ENCODE data around the gene ARL6IP5. TPM values are rescaled to one million over a fixed set of nuclear protein-coding genes. Genes with fewer than 3 reads are reported as not detected.

The ARL6IP5 gene
- total RNA-seq, 1 experiment from 2014 or later = 25.4 TPM

DNA sequence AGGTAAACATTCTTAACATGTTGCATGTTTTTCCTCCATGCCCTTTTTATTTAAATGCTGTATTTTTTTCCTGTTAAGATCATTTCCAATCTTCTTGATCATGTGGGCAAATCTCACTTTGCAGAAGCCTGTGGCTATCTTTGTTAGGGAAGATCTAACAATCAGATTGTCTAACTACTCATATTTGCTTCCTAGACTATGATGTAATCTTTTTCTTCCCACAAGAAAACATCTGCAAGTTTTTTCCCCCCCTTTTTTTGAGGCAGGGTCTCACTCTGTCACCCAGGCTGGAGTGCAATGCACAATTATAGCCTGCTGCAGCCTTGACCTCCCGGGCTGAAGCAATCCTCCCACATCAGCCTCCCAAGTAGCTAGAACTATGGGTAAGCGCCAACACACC lies 52.7 kb downstream of the ARL6IP5 start:
- Histone ChIP-seq H4K20me1 (ENCODE audit: low read length) (no peaks in the 10 kb centered on the region), H3K4me1 (ENCODE audit: insufficient read depth, low read length) (no peaks in the 10 kb centered on the region), H2AFZ (ENCODE audit: low read length) (no peak overlapping the region), H3K36me3 (ENCODE audit: low read depth, low read length) (no peaks in the 10 kb centered on the region), H3K4me2 (ENCODE audit: low read length) (no peak overlapping the region), H3K79me2 (ENCODE audit: low read length) (no peaks in the 10 kb centered on the region), H3K9me3 (ENCODE audit: low read length) (no peaks in the 10 kb centered on the region), H3F3A (ENCODE audit: low read length, unreplicated experiment) (no peaks in the 10 kb centered on the region), H3K9ac (ENCODE audit: low read length) (no peak overlapping the region), H3K9me2 (replicated peaks; ENCODE audit: low read length) (no peaks in the 10 kb centered on the region), H3K27ac (ENCODE audit: low read length) (no peak overlapping the region), H3K4me3 (ENCODE audit: low read length) (no peak overlapping the region), H3K27me3 (ENCODE audit: low read length) (no peaks in the 10 kb centered on the region)
- no peak for TF ChIP-seq CTCF (conservative IDR thresholded peaks at IDR 0.05; ENCODE audit: low read depth, low read length)
- TF ChIP-seq EZH2phosphoT487 (IDR thresholded peaks at IDR 0.05; ENCODE audit: borderline replicate concordance, low read length) = no peak
- no peak for TF ChIP-seq EZH2 (IDR thresholded peaks at IDR 0.05; ENCODE audit: low read length, unreplicated experiment)
- POLR2A ChIA-PET (ENCODE audit: unreplicated experiment) = no interaction called here
- CTCF ChIA-PET = no interaction called here
- BruUV-seq (replicated peaks) = no TSS peak
- no peak for DNase-seq
- intact Hi-C loops (cut with micrococcal nuclease) = no loop called here
- ATAC-seq = no peak

DNA sequence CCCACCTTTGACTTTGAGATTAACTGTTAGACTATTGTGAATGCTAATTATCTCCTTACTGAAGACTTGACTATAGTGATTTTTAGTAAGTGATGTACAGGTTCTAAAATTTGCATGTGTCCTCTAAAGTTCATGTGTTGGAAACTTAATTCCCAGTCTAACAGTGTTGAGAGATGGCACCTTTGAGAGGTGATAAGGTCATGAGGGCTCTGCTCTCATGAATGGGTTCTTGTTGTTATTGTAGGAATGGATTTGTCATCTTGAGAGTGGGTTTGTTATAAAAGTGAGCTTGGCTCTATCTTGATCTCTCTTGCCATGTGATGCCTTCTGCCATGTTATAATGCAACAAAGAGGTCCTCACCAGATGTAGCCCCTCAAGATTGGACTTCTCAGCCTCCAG lies 56.6 kb downstream of the ARL6IP5 start:
- DNase-seq (no peak), ATAC-seq (no peak)
- Histone ChIP-seq H3K4me3 (ENCODE audit: low read length) (no peak overlapping the region), H3K9me3 (ENCODE audit: low read length) (no peaks in the 10 kb centered on the region), H3K27me3 (ENCODE audit: low read length) (no peaks in the 10 kb centered on the region), H3K4me1 (ENCODE audit: insufficient read depth, low read length) (no peaks in the 10 kb centered on the region), H3K79me2 (ENCODE audit: low read length) (no peaks in the 10 kb centered on the region), H2AFZ (ENCODE audit: low read length) (no peak overlapping the region), H3K27ac (ENCODE audit: low read length) (no peak overlapping the region), H4K20me1 (ENCODE audit: low read length) (no peaks in the 10 kb centered on the region), H3K9me2 (replicated peaks; ENCODE audit: low read length) (no peaks in the 10 kb centered on the region), H3K4me2 (ENCODE audit: low read length) (no peak overlapping the region), H3K9ac (ENCODE audit: low read length) (no peak overlapping the region), H3F3A (ENCODE audit: low read length, unreplicated experiment) (no peaks in the 10 kb centered on the region), H3K36me3 (ENCODE audit: low read depth, low read length) (no peaks in the 10 kb centered on the region)
- POLR2A ChIA-PET (ENCODE audit: unreplicated experiment) = no interaction called here
- intact Hi-C loops (cut with micrococcal nuclease) = no loop called here
- BruUV-seq (replicated peaks) = no TSS peak
- CTCF ChIA-PET = no interaction called here
- TF ChIP-seq EZH2 (IDR thresholded peaks at IDR 0.05; ENCODE audit: low read length, unreplicated experiment) (no peak), CTCF (conservative IDR thresholded peaks at IDR 0.05; ENCODE audit: low read depth, low read length) (no peak), EZH2phosphoT487 (IDR thresholded peaks at IDR 0.05; ENCODE audit: borderline replicate concordance, low read length) (no peak)

- intact Hi-C loops (cut with micrococcal nuclease) = no loop called here
- BruUV-seq (replicated peaks) = no TSS peak
- Histone ChIP-seq H2AFZ (ENCODE audit: low read length) (no peak overlapping the region), H3K27ac (ENCODE audit: low read length) (no peak overlapping the region), H3K4me3 (ENCODE audit: low read length) (no peak overlapping the region), H3K9me2 (replicated peaks; ENCODE audit: low read length) (no peaks in the 10 kb centered on the region), H3K27me3 (ENCODE audit: low read length) (no peaks in the 10 kb centered on the region), H3K36me3 (ENCODE audit: low read depth, low read length) (no peaks in the 10 kb centered on the region), H3K9me3 (ENCODE audit: low read length) (no peaks in the 10 kb centered on the region), H3K9ac (ENCODE audit: low read length) (no peak overlapping the region), H3K4me1 (ENCODE audit: insufficient read depth, low read length) (no peaks in the 10 kb centered on the region), H4K20me1 (ENCODE audit: low read length) (no peaks in the 10 kb centered on the region), H3F3A (ENCODE audit: low read length, unreplicated experiment) (no peaks in the 10 kb centered on the region), H3K79me2 (ENCODE audit: low read length) (no peaks in the 10 kb centered on the region), H3K4me2 (ENCODE audit: low read length) (no peak overlapping the region)
- TF ChIP-seq EZH2phosphoT487 (IDR thresholded peaks at IDR 0.05; ENCODE audit: borderline replicate concordance, low read length) (no peak), CTCF (conservative IDR thresholded peaks at IDR 0.05; ENCODE audit: low read depth, low read length) (no peak)
- ATAC-seq = no peak
- no peak for DNase-seq
- ChIA-PET CTCF (no interaction called here), POLR2A (ENCODE audit: unreplicated experiment) (no interaction called here)
Measured at GRCh38 chr3:69142090-69142489, 57.4 kb downstream of the ARL6IP5 start.

All from PC-3 (cell line).